HPDE6-E6E7 (cell line): Measurements from ENCODE around the gene PI4KB.
"Not testable (repeated sequence)": the region's sequence is repeated elsewhere in the genome, so short reads cannot be mapped to it uniquely, and the experiment has no call there.

Experiments
- DNase-seq: peaks from one replicate; pipeline ENCODE4 v3.0.0; 2011; ENCODE audit warnings: missing footprints; ENCODE audit errors: extremely low spot score

The PI4KB gene

DNA sequence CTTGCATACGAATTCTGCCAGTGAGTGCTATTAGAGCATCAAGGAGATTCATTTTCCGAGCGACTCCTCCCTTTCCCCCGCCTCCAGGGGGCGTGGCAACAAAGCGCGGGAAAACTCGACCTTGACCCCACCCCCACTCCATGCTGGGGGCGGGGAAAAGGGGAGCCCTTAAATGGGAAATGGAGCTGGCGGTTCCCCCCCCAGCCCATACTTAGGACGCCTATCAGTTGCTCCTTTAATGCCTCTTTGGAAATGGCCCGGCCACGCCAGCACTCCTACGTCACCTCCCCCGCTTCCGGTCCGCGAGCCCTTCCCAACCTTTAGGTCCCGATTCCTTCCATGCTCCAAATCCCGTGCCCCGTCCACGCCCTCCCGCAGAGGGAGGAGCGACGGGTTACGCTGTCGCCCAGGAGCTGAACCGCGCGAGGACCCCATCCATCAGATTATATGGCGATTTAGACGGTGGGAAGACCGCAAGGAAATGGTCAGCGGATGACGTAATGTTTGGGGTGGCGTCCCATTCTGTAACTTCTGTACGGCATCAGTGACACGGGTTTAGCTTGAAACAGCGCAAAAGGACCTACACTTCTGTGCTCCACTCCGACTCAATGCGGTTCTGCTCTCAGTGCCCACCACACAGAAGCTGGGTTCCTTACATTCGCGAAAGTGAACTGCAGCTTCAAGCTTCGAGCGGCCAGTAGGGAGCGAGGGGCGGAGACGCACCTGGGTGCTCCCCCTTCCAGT is 45.8 kb downstream of the PI4KB start:
- peak; percentile 84 for DNase-seq

DNA sequence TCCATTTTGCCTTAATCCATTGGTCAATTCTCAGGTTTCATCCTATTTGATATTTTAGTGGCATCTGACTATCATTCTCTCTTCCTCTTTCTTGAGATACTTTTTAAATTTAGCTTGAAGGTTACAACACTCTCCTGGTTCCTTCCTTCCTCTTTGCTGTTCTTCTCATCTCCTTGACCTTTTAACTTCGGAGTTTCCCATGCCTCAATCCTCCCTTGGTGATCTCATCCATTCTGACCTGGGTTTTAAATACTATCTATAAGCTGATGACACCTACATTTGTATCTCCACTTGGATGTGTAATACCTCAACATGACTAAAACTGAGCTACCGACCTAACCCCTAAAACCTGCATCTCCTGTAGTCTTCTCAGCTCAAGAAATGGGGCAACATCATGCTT is 50.0 kb downstream of the PI4KB start:
- no peak for DNase-seq

DNA sequence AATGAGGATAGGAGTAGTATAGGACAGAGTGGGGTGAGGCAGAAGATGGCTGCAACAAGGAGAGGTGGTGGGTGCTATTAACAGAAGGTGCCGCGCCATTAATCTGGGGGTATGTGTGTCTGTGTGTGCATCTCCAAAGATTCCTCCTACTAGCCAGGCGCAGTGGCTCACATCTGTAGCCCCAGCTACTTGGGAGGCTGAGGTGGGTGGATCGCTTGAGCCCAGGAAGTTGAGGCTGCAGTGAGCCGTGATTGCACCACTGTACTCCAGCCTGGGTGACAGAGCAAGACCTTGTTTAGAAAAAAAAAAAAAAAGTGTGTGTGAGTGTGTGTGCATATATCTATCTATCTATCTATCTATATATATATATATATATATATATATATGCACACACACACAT is 51.9 kb downstream of the PI4KB start:
- DNase-seq = not testable (repeated sequence)

DNA sequence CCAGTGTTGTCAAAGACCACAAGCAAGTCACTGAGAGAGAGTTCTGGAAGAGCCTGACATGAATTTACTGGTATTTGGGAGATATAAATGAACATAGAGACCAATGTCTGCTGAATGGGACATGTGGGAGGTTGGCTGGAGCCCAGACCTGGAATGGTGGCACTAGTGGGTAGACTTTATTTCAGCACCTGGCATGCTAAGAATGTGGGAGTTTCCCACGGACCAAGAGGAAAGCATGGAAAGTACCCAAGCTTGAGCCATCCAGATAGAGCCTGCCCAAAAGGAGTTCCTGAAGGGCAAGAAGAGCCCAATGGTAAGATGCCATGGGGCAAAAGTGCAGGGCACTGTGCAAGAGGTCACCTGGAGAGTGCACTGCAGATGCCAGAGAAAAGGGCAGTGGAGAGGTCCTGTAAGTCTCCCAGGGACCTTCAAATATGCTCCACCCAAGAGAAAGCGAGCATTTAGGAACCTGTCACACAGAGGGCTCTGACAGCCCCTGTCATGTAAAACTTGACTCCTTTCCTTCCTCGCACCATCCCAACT is 53.2 kb downstream of the PI4KB start:
- DNase-seq = no peak

DNA sequence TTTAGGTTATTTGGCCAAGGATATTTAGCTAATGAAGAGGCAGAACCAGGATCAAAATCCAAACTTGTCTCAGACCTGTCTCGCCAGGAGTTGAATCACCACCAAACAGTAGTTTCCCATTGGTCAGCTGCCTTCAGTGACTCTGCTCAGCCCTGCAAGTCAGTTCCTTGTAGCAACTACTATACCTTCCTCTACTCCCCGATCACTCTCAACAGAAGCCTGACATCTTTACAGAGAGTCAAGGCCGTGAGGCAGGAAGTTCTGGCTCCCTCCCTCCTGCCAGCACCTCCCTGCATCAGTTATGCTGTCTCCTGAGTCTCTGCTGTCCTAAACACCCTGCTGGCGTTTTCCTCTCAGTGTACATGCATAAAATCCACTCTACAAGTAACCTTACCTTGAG is 59.5 kb downstream of the PI4KB start:
- DNase-seq = peak; percentile 43

DNA sequence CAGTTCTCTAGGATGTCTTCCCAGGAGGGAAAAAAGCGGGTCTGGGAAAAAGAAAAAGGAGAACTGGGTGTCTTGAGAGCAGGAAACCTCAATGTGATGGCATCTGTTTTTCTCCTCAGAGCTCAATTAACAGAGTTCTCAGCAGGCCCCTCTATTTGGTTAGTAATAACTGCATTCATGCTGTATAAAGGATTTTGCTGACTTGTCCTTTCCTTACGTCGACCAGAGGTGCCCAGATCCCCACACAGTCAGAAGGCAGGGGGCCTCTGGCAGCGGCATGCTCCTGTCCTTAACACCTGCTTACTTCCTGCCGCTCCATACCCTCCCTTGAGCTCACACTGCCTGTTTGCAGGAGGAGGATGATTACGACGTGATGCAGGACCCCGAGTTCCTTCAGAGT is 60.4 kb downstream of the PI4KB start:
- no peak for DNase-seq

DNA sequence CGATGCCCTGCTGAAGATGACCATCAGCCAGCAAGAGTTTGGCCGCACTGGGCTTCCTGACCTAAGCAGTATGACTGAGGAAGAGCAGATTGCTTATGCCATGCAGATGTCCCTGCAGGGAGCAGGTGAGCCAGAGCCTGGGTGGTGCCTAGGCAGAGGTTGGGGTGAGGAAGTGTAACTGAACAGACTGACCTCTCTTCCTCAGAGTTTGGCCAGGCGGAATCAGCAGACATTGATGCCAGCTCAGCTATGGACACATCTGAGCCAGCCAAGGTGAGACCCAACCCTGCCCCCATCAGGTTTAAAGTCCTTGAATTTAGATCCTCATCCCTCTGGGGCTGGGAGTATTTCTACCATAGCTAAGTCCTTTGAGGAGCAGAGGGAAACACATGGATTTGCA is 60.9 kb downstream of the PI4KB start:
- DNase-seq = no peak

DNA sequence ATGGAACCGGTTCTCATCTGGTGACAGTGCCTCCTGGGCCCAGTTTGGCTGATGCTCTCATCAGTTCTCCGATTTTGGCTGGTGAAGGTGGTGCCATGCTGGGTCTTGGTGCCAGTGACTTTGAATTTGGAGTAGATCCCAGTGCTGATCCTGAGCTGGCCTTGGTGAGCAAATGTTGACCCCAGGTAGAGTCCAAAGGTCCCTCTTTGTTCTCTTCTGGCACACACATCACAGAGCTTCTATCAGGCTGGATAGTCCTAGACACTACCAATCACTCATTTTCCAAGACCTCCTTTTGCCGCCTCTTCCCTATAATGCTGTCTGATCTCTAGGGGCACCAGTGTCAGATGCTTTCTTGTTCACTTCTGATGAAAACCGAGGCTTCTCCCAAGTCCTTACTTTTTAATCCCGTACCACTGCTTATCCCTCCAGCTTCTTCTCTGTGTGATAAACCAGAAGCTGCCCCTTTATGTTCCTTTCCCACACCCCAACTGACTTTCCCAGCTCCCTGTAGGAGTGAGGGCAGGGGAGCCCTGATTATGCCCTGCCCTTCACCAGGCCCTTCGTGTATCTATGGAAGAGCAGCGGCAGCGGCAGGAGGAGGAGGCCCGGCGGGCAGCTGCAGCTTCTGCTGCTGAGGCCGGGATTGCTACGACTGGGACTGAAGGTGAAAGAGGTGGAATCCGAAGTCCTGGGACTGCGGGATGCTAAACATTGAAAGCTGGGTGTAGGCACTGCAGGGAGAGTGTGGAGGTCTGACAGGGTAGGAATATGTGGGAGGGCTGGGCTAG is 61.6 kb downstream of the PI4KB start:
- DNase-seq = no peak

DNA sequence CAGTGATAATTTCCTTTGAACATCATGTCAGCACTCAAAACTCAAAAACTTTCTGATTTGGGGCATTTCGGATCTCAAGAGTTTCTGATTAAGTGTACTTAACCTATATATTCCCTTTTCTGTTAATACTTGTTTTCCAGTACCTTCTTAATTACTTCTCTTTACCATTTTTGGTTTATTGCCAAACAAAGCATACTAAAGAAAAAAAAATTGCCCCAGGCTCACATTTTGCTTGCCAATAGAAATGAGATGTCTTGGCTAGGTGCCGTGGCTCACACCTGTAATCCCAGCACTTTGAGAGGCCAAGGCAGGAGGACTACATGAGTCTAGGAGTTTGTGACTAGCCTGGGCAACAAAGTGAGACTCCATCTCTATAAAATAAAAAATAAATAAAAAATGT is 67.9 kb downstream of the PI4KB start:
- no peak for DNase-seq

DNA sequence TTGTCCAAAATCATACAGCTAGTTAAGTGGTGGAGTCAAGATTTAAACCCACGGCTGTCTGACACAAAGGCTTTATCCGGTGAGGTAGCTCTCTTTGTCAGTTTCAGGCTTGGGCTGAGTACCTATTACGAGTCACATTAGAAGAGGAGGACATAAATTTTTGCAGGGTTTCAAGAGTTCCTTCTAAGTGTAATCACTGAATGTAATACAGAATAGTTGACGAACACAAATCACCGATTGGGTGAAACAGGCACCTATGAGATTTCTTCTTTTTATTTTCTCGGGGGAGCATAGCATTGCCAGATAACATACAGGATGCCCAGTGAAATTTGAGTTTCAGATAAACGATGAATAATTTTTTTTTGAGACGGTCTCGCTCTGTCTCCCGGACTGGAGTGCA is 71.8 kb downstream of the PI4KB start:
- no peak for DNase-seq

DNA sequence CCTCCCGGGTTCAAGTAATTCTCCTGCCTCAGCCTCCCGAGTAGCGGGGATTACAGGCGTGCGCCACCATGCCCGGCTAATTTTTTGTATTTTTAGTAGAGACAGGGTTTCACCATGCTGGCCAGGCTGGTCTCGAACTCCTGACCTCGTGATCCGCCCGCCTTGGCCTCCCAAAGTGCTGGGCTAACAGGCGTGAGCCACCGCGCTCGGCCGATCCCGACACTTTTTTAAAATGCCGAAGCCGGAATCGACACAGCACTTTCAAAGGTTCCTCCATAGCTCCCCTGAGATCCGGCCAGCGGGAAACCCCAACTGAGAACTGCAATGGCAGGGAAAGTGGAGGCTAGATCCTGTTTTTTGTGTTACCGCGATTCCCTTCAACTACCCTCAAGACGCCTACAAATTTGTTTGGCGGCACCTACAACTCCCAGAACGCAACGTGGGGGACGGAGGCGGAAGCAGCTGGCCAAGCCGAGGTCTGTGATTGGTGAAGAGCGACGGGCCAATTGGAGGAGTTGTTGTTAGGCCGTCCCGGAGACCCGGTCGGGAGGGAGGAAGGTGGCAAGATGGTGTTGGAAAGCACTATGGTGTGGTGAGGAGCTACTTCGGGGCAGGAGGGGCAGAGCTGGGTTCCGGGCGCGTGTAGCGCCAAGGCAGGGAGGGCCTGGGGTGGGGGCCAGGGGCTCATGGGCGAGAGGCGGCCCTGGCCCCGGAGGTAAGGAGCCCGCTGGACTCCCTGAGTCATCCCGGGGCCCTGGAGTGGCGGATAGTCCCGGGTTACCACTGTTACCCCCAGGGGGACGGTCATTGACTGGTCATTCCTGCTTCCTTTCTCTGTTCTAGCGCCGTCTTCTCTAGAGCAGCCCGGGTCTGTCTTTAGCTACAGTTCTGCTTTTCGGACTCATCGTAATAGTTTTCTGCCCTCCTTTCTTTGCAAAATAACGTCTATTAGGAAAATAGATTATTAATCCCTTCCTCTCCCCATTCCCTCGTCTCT is 72.7 kb downstream of the PI4KB start, which contains the start of gene PSMD4:
PSMD4 (plus strand) TSS at position 518 of the 997 bp plus-strand sequence; CDS start at position 567, 49 bp downstream.
- DNase-seq = peak; percentile 99

DNA sequence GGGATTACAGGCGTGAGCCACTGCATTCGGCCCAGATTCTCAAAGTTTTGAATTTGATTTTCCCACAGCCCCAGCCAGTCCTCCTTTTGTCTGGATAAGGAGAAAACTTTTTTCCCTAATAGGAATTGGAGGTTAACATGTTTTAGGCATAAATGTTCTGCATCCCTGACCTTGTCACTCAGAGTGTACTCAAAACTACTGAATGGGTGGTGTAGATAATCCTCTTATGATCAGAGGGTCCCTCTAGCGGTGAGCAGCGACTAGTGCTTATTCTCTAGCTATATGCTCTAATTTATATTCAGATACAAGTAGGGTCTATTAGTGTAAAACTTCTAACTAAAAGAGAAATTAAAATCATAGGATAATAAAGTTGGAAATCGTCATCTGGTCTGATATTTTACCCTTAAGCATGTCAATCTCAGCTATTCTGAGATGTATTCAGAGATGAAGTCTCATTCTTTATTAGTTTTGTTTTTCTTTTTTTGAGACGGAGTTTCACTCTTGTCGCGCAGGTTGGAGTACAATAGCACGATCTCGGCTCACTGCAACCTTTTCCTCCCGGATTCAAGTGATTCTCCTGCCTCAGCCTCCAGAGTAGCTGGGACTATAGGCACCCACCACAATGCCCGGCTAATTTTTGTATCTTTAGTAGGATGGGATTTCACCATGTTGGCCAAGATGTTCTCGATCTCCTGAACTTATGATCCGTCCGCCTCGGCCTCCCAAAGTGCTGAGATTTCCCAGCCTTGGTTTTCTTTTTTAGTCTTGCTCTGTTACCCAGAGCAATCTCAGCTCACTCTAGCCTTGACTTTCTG is 75.4 kb downstream of the PI4KB start:
- DNase-seq = peak; percentile 66

DNA sequence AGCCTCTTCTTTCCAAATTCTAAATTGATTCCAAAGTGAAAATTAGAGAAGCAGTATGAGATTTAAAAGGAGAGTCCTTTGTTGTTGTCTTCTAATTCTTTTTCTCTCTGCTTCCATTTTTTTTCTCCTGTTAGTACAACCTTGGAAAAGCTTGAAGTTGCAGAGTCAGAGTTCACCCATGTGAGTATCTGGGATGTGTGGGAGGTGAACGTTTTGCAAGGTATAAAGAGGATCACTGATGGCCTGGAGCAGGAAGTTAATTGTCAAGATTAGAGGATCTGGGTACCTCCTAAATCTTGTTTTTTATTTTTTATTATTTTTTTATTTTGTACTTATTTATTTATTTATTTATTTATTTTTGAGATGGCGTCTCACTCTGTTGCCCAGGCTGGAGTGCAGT is 80.4 kb downstream of the PI4KB start:
- no peak for DNase-seq

DNA sequence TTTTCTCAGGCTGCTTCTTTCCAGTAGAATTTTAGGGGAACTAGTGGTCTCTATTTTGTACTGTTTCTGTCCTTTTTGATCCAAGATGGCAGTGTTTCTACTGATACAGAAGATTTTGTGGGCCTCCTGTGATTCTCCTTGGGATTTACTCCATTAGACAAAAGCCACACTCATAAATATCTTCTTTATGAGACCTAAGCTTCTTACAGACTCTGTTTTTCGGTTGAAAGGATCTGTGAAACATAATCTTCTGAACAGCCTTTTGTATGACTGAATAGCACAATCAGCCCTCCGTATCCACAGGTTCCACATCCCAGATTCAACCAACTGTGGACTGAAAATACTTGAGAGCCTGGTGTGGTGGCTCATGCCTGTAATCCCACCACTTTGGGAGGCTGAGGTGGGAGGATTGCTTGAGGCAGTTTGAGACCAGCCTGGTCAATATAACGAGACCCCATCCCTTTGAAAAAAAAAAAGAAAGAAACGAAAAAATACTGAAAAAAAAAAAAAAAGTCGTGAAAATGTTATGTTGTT is 83.5 kb downstream of the PI4KB start:
- DNase-seq = no peak

DNA sequence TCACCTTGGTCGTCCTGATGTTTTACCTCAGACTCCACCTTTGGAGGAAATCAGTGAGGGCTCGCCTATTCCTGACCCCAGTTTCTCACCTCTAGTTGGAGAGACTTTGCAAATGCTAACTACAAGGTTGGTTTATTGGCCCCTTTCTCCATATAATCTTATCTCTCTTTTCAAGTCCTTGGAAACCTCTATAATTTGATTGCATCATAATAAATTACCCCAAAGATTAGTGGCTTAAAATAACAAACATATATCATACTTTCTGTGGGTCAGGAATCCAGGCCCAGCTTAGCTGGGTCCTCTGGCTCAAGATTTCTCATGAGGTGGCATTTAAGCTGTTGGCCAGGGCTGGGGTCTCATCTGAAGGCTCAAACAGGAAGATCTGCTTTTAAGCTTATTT is 84.8 kb downstream of the PI4KB start:
- no peak for DNase-seq
